A549 (cell line): ENCODE results near the gene POLE4.

Source experiments
- CBX2 ChIP-seq: fragments of 200-600 bp; sonication (generic); IDR thresholded peaks from 2 replicates; pipeline ENCODE4 v1.6.1; 2016; ENCODE audit warnings: low read depth, mild to moderate bottlenecking, borderline replicate concordance
- CTCF ChIP-seq: fragments of >200 bp; sonication (Bioruptor Twin); formaldehyde crosslinking; IDR thresholded peaks from 3 replicates; pipeline ENCODE4 v1.5.1; 2016
- EP300 ChIP-seq, 2 experiments: fragments of >200 bp; sonication (Bioruptor Twin); formaldehyde crosslinking; IDR thresholded peaks; 2 replicates in 1 of 2; 3 replicates in 1 of 2; pipeline ENCODE4 v1.6.1; 2016 to 2017
- HDAC2 ChIP-seq: fragments of 200-600 bp; sonication (generic); IDR thresholded peaks from 2 replicates; pipeline ENCODE4 v1.6.1; 2016
- JUNB ChIP-seq: fragments of >200 bp; sonication (Bioruptor Twin); formaldehyde crosslinking; IDR thresholded peaks from 2 replicates; pipeline ENCODE4 v1.6.1; 2016
- POLR2A ChIP-seq: IDR thresholded peaks from 2 replicates; pipeline ENCODE4 v1.6.1; 2012; ENCODE audit warnings: mild to moderate bottlenecking, low read length
- RAD21 ChIP-seq, 2 experiments: fragments of >200 bp in 1 of 2; sonication (Bioruptor Twin) in 1 of 2; formaldehyde crosslinking in 1 of 2; IDR thresholded peaks in 1 of 2; conservative IDR thresholded peaks in 1 of 2; 2 replicates in 1 of 2; 3 replicates in 1 of 2; pipeline ENCODE4 v1.6.1; 2012 to 2018; ENCODE audit warnings: inconsistent platforms in 1 of 2

DNA sequence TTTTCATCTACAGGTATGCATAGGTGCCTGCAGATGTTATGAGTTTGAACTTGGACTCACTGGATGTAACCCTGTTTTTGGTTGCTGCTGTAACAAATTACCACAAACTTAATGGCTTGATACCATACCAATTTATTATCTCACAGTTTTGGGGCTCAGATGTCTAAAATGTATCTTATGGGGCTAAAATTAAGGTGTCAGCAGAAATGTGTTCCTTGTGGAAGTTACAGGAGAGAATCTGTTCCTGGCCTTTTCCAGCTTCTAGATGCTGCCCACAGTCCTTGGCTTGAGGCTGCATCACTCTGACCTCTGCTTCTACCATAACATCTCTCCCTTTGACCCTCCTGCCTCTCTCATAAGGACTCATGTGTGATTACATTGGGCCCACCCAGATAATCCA is 47.6 kb downstream of the POLE4 start:
- no peak for TF ChIP-seq CTCF
- no peak for TF ChIP-seq JUNB
- TF ChIP-seq CBX2 = no peak
- TF ChIP-seq EP300 (IDR thresholded peaks at IDR 0.05) = no peak
- no peak for TF ChIP-seq HDAC2
- TF ChIP-seq RAD21 (conservative IDR thresholded peaks at IDR 0.05 in 1 of 2, IDR thresholded peaks at IDR 0.05 in 1 of 2) = no peak
- TF ChIP-seq POLR2A = no peak
